NCI-H82 treated with DMSO at 0.1 percent for 48 hours (cell line): ENCODE data around the gene BLTP2.
"Not testable (repeated sequence)": the region's sequence is repeated elsewhere in the genome, so short reads cannot be mapped to it uniquely, and the experiment has no call there.

ENCODE experiments used
- DNase-seq: peaks from one replicate; lab custom pipeline; 2025; ENCODE audit not compliant: unreplicated experiment; lab: John Stamatoyannopoulos, UW

Gene BLTP2

GRCh38 chr17:28646039-28646754 lies 1.2 kb upstream of the BLTP2 start:
- DNase-seq, result no peak

DNA sequence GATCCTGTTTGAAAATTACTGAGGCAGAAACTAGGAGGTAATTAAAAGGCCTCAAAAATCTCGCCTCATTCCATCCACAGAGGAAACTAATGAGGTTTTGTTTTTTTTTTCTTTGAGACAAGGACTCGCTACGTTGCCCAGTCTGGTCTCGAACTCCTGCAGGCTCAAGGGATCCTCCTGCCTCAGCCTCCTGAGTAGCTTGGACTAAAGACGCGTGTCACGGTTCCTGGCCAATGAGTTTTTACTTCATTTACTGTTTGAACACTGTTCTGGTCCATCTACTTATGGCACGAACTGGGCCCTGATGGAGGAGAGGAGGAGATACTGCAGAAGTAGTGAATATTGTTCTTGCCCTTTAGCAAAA lies 600 bp upstream of the BLTP2 start:
- DNase-seq, result no peak

DNA sequence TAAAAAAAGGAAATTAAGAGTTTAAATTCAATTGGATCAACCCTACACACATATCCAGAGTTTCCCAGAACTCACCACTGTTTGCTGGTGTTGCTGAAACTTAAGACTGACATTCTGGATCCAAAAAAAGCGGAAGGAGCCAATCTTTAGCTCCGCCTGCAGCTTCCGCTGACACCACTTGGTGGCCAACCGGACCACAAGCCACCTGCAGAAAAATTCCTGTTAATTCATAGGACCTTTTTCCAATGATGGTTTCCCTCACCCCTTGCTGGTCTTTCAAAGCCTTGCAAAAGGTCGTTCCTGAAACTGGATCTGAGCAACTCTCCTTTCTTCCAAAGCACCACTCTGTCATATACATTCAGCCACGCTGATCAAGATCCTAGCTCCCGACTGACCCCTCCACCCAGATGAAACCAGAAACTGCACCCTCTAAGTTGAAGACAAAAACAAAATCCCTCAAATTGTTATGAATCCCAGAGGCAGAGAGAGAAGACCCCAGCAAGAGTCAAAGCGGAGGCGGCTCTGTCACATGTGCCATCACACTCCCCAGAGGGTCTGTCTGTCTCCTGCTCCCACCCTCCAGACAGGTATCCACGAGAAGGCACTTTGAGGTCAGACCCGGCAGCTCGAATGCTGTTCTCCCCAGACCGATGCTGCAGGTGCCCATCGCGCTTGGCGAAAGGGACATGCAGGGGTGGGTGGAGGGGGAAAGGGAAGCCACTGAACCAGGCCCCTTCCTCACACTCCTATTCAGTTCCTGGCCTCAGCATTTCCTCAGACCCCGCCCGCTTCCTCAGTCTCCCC lies 773 bp downstream of the BLTP2 start:
- DNase-seq, result no peak

DNA sequence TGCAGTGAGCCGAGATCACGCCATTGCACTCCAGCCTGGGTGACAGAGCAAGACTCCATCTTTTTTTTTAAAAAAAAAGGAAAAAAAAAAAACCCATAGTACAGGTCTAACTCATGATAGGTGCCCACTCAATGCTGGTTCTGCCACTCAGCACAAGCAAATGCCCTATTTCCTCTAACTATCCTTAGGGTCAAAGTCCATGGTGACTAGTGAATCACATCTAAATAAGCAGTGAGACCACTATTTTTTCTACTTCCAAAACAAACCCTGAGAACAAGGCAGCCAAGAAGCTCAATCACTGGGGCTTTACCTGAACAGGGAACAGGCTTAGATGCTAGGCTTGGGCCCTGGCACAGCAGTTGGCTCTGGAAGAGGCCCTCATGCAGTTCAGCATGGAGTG lies 3.4 kb downstream of the BLTP2 start:
- no peak for DNase-seq

GRCh38 chr17:28635506-28635905 lies 9.5 kb downstream of the BLTP2 start:
- DNase-seq, result no peak

- no peak for DNase-seq
Measured at GRCh38 chr17:28634206-28634865, 10.6 kb downstream of the BLTP2 start.

- peak; percentile 42 for DNase-seq
Measured at GRCh38 chr17:28626818-28627217, 18.1 kb downstream of the BLTP2 start.

- no peak for DNase-seq
Measured at GRCh38 chr17:28624148-28624547, 20.8 kb downstream of the BLTP2 start.

GRCh38 chr17:28623696-28624095 lies 21.3 kb downstream of the BLTP2 start:
- no peak for DNase-seq

- DNase-seq, result peak; percentile 80
Measured at GRCh38 chr17:28622186-28622585, 22.8 kb downstream of the BLTP2 start.

- no peak for DNase-seq
Measured at GRCh38 chr17:28620010-28620409, 24.9 kb downstream of the BLTP2 start.

GRCh38 chr17:28618464-28618863 lies 26.5 kb downstream of the BLTP2 start:
- no peak for DNase-seq

DNA sequence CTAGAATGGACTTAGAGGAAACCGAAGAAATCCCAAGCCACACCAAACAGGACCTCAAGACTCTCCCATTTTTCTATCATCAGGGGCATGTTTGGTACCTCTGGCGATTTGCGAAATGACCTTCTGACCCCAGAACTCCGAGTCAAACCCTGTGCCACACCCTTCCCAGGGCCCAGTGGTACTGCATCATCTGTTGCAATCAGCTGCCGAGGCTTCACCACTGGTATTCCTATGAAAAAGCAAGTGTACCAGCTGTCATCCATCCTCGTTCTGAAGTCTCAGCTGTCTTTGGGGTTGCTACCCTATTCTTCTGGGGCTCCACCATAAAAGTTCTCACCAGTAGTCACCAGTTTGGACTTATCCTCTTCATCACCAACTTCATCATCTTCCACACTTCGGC lies 28.7 kb downstream of the BLTP2 start:
- DNase-seq, result no peak

DNA sequence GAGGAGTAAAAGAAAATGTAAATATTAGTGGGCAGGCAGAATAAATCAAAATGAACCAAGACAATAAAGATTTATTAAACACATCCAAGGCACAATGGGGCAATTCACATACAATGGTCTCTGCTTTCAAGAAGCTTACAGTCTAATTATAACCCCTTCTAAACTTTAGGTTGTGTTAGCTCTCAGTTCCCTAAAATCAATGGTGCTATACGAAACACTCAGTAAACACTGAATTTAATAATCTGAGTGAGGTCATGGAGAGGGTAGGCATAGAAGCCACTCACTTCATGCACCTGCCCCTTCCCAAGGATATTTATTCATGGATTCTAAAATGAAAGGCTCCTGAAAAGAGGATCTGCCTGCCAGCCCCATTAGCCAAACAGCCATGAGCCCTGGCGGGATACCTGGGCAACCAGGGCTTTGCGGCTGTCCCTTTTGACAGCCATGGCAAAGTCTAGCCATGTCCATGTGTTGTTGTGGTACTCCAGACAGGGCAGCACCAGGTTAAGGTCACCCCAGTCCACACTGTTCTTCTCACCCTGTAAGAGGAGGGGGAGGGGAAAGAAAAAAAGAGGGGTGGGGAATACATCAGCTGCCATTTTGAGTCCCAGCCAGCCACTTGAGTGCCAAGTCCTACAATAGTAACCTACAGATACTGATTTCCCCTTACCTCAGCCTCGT lies 29.6 kb downstream of the BLTP2 start:
- no peak for DNase-seq

DNA sequence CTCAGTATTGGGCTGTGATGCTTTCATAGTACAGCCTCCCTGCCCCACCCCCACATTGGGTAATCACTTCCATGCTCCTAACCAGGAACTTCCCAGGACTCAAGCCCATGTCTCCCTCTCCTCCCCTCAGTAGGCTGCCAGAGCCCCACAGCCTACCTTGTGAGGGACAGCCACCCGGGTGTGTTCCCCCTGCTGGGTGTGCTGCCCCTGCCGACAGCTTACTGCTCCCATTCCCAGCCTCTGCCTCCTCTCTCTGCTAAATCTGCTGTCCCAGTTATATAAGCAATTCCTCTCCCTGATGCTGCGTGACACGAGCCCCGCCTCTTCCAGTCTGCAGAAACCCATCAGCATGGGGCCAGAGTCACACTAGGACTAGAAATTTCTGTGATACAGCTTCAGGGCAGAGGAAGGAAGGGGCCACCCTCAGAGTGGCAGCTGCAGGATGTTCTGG lies 31.0 kb downstream of the BLTP2 start, which contains the start of gene RSKR:
Gene RSKR (minus strand): TSS at position 255 of the 451 bp plus-strand sequence. CDS start 24 bp downstream, at position 231.
- no peak for DNase-seq

- no peak for DNase-seq
Measured at GRCh38 chr17:28612936-28613872, 31.8 kb downstream of the BLTP2 start.

GRCh38 chr17:28612531-28612930 lies 32.4 kb downstream of the BLTP2 start:
- DNase-seq, result no peak

DNA sequence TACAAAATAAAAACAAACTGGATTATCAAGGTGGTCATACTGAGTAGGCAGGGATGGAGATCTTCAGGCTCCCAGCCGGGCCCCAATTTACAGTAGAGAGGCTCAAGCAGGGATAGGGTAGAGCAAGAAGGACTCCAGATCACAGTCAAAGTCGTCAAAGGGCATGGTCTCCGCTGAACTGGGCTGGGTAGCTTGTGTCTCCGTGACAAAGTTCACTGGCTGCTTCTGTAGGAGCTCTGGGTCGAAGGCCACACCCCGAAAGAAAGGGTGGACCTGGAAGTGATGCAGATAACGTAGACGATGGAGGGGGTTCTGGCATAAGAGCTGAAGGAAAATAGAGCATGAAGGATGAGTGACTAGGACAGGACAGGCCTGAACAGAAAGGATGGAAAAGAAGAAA lies 34.6 kb downstream of the BLTP2 start:
- DNase-seq, result no peak

DNA sequence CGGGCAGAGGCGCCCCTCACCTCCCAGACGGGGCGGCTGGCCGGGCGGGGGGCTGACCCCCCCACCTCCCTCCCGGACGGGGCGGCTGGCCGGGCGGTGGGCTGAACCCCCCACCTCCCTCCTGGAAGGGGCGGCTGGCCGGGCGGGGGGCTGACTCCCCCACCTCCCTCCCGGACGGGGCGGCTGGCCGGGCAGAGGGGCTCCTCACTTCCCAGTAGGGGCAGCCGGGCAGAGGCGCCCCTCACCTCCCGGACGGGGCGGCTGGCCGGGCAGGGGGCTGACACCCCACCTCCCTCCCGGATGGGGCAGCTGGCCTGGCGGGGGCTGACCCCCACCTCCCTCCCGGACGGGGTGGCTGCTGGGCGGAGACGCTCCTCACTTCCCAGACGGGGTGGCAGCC lies 40.9 kb downstream of the BLTP2 start:
- DNase-seq, result not testable (repeated sequence)
